ENCODE results near the gene CLSTN1.
A peak's percentile ranks its signal among the peaks of the same experiment; 100 is the strongest.

CLSTN1 gene

GRCh38 chr1:9859281-9860014 lies 35.7 kb upstream of the CLSTN1 start:
- Histone ChIP-seq H3K36me3 (ENCODE audit: insufficient read depth, low read length) (peaks cover 14% of the 10 kb centered on the region), H3K9me2 (ENCODE audit: low read depth, low read length) (no peaks in the 10 kb centered on the region), H3K27ac (ENCODE audit: low read depth, low read length, poor library complexity, severe bottlenecking) (peak overlapping the region; percentile 71), H2AFZ (ENCODE audit: low read length) (no peak overlapping the region), H3K4me2 (ENCODE audit: low read length) (no peak overlapping the region), H3K4me3 (ENCODE audit: low read depth, low read length, poor library complexity, severe bottlenecking) (no peak overlapping the region), H3F3A (ENCODE audit: insufficient read depth, low read length) (0 out of 2 replicates have a peak, but pooled peaks cover 5% of the 10 kb centered on the region), H4K20me1 (ENCODE audit: insufficient read depth, low read length) (no peaks in the 10 kb centered on the region), H3K27me3 (ENCODE audit: insufficient read depth, low read length) (no peaks in the 10 kb centered on the region), H3K4me1 (ENCODE audit: insufficient read depth, low read length, severe bottlenecking) (peaks cover 49% of the 10 kb centered on the region), H3K9ac (ENCODE audit: low read length) (no peak overlapping the region), H3K9me3 (ENCODE audit: low read length) (no peaks in the 10 kb centered on the region), H3K79me2 (ENCODE audit: insufficient read depth, low read length) (no peaks in the 10 kb centered on the region)
- TF ChIP-seq, protein P1, sequence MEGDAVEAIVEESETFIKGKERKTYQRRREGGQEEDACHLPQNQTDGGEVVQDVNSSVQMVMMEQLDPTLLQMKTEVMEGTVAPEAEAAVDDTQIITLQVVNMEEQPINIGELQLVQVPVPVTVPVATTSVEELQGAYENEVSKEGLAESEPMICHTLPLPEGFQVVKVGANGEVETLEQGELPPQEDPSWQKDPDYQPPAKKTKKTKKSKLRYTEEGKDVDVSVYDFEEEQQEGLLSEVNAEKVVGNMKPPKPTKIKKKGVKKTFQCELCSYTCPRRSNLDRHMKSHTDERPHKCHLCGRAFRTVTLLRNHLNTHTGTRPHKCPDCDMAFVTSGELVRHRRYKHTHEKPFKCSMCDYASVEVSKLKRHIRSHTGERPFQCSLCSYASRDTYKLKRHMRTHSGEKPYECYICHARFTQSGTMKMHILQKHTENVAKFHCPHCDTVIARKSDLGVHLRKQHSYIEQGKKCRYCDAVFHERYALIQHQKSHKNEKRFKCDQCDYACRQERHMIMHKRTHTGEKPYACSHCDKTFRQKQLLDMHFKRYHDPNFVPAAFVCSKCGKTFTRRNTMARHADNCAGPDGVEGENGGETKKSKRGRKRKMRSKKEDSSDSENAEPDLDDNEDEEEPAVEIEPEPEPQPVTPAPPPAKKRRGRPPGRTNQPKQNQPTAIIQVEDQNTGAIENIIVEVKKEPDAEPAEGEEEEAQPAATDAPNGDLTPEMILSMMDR (IDR thresholded peaks at IDR 0.05; ENCODE audit: low read length): no peak
- no peak for TF ChIP-seq EZH2 (IDR thresholded peaks at IDR 0.05; ENCODE audit: borderline replicate concordance, low read length)

- Histone ChIP-seq H3K9me2 (ENCODE audit: low read depth, low read length) (no peaks in the 10 kb centered on the region), H3K9ac (ENCODE audit: low read length) (no peak overlapping the region), H3K79me2 (ENCODE audit: insufficient read depth, low read length) (no peaks in the 10 kb centered on the region), H3K4me1 (ENCODE audit: insufficient read depth, low read length, severe bottlenecking) (peaks cover 40% of the 10 kb centered on the region), H3K27ac (ENCODE audit: low read depth, low read length, poor library complexity, severe bottlenecking) (peak overlapping the region; percentile 71), H2AFZ (ENCODE audit: low read length) (no peak overlapping the region), H3F3A (ENCODE audit: insufficient read depth, low read length) (0 out of 2 replicates have a peak, but pooled peaks cover 5% of the 10 kb centered on the region), H3K36me3 (ENCODE audit: insufficient read depth, low read length) (peaks cover 24% of the 10 kb centered on the region), H3K27me3 (ENCODE audit: insufficient read depth, low read length) (no peaks in the 10 kb centered on the region), H3K9me3 (ENCODE audit: low read length) (peaks cover 5% of the 10 kb centered on the region), H3K4me3 (ENCODE audit: low read depth, low read length, poor library complexity, severe bottlenecking) (no peak overlapping the region), H3K4me2 (ENCODE audit: low read length) (no peak overlapping the region), H4K20me1 (ENCODE audit: insufficient read depth, low read length) (no peaks in the 10 kb centered on the region)
- TF ChIP-seq, protein P1 (IDR thresholded peaks at IDR 0.05; ENCODE audit: low read length): no peak
- no peak for TF ChIP-seq EZH2 (IDR thresholded peaks at IDR 0.05; ENCODE audit: borderline replicate concordance, low read length)
Observed at GRCh38 chr1:9858293-9859035, 34.7 kb upstream of the CLSTN1 start.

GRCh38 chr1:9855186-9855585 lies 31.4 kb upstream of the CLSTN1 start:
- H3K4me1 ChIP-seq (ENCODE audit: insufficient read depth, low read length, severe bottlenecking): peaks cover 27% of the 10 kb centered on the region
- H2AFZ ChIP-seq (ENCODE audit: low read length): no peak overlapping the region
- H3K27me3 ChIP-seq (ENCODE audit: insufficient read depth, low read length): no peaks in the 10 kb centered on the region
- H3F3A ChIP-seq (ENCODE audit: insufficient read depth, low read length): 0 out of 2 replicates have a peak, but pooled peaks cover 5% of the 10 kb centered on the region
- H3K27ac ChIP-seq (ENCODE audit: low read depth, low read length, poor library complexity, severe bottlenecking): peak overlapping the region; percentile 42
- peaks cover 14% of the 10 kb centered on the region for H3K79me2 ChIP-seq (ENCODE audit: insufficient read depth, low read length)
- H3K9me3 ChIP-seq (ENCODE audit: low read length): peaks cover 13% of the 10 kb centered on the region
- TF ChIP-seq EZH2 (IDR thresholded peaks at IDR 0.05; ENCODE audit: borderline replicate concordance, low read length): no peak
- TF ChIP-seq, protein P1 (IDR thresholded peaks at IDR 0.05; ENCODE audit: low read length): no peak
- H4K20me1 ChIP-seq (ENCODE audit: insufficient read depth, low read length): no peaks in the 10 kb centered on the region
- H3K4me2 ChIP-seq (ENCODE audit: low read length): no peak overlapping the region
- no peak overlapping the region for H3K9ac ChIP-seq (ENCODE audit: low read length)
- H3K4me3 ChIP-seq (ENCODE audit: low read depth, low read length, poor library complexity, severe bottlenecking): no peak overlapping the region
- no peaks in the 10 kb centered on the region for H3K9me2 ChIP-seq (ENCODE audit: low read depth, low read length)
- peaks cover 44% of the 10 kb centered on the region for H3K36me3 ChIP-seq (ENCODE audit: insufficient read depth, low read length)

Measured in OCI-LY1 (cell line).